CD8-positive, alpha-beta memory T cell (primary cell): ENCODE measurements around the gene ARHGAP32. TPM values are rescaled to one million over a fixed set of nuclear protein-coding genes. Genes with fewer than 3 reads are reported as not detected.

Source experiments
- CTCF ChIA-PET: fragments of 350-600 bp; sonication (Branson Sonifier 250); formaldehyde crosslinking; loops from one replicate; lab custom pipeline; 2021; ENCODE audit warnings: antibody characterized with exemption; lab: Charles Lee
- POLR2A ChIA-PET: fragments of 350-600 bp; sonication (Branson Sonifier 250); formaldehyde crosslinking; loops from one replicate; lab custom pipeline; 2021; ENCODE audit warnings: antibody characterized with exemption; lab: Charles Lee
- DNase-seq, 5 donors: peaks; one replicate each; pipeline versions ENCODE4 v3.0.0 to v3.0.0-alpha.2; 2020 to 2022; ENCODE audit warnings: mixed read lengths in 1 of 5
- H3K27ac ChIP-seq: one replicate; pipeline ENCODE4 v1.7.0; 2013; ENCODE audit warnings: low read depth, mild to moderate bottlenecking, low read length, moderate library complexity
- H3K27me3 ChIP-seq: 2 replicates; pipeline ENCODE4 v1.7.0; 2013; ENCODE audit warnings: low read length, mild to moderate bottlenecking; ENCODE audit not compliant: insufficient read depth, poor library complexity, severe bottlenecking
- H3K36me3 ChIP-seq: 2 replicates; pipeline ENCODE4 v1.7.0; 2013; ENCODE audit warnings: mild to moderate bottlenecking, low read length, moderate library complexity; ENCODE audit not compliant: insufficient read depth
- H3K4me1 ChIP-seq: 2 replicates; pipeline ENCODE4 v1.7.0; 2013; ENCODE audit warnings: mild to moderate bottlenecking, low read length, moderate library complexity; ENCODE audit not compliant: insufficient read depth
- H3K4me3 ChIP-seq: 2 replicates; pipeline ENCODE4 v1.7.0; 2013; ENCODE audit warnings: mild to moderate bottlenecking, low read length
- H3K9me3 ChIP-seq: 2 replicates; pipeline ENCODE4 v1.7.0; 2013; ENCODE audit warnings: mild to moderate bottlenecking, low read length
- H3K27ac Mint-ChIP-seq, 8 donors: one replicate each; pipeline ENCODE4 v1.8.0; 2020 to 2021; ENCODE audit warnings: mixed read lengths in 8 of 8, mild to moderate bottlenecking in 6 of 8, inconsistent platforms in 3 of 8, moderate library complexity in 3 of 8
- H3K27me3 Mint-ChIP-seq, 2 donors: one replicate each; pipeline ENCODE4 v1.8.0; 2020 to 2021; ENCODE audit warnings: mixed read lengths in 2 of 2, mild to moderate bottlenecking in 1 of 2, moderate library complexity in 1 of 2
- H3K36me3 Mint-ChIP-seq, 3 donors: one replicate each; pipeline ENCODE4 v1.8.0; 2020 to 2021; ENCODE audit warnings: mixed read lengths in 3 of 3, inconsistent platforms in 1 of 3, mild to moderate bottlenecking in 1 of 3
- H3K4me1 Mint-ChIP-seq, 3 donors: one replicate each; pipeline ENCODE4 v1.8.0; 2020 to 2021; ENCODE audit warnings: mixed read lengths in 3 of 3, inconsistent platforms in 1 of 3, mild to moderate bottlenecking in 1 of 3
- H3K4me3 Mint-ChIP-seq, 7 donors: one replicate each; pipeline ENCODE4 v1.8.0; 2020 to 2021; ENCODE audit warnings: mixed read lengths in 7 of 7, mild to moderate bottlenecking in 6 of 7, moderate library complexity in 4 of 7, inconsistent platforms in 2 of 7
- H3K9me3 Mint-ChIP-seq, 5 donors: one replicate each; pipeline ENCODE4 v1.8.0; 2020 to 2022; ENCODE audit warnings: mixed read lengths in 5 of 5, mild to moderate bottlenecking in 3 of 5, moderate library complexity in 2 of 5, inconsistent platforms in 1 of 5
- polyA plus RNA-seq: library from polyadenylated mRNA; unstranded; fragments of 300-500 nt; fragmentation: Illumina TruSeq; gene quantifications from one replicate; pipeline ENCODE4 v1.2.3, GENCODE V29; 2021
- total RNA-seq, 2 experiments: library from RNA; stranded (reverse); gene quantifications; one replicate each; pipeline ENCODE4 v1.2.3, GENCODE V29; 2021

Gene ARHGAP32
- total and polyA plus RNA-seq, 3 experiments from 2014 or later: 0.48 to 3.1 (median 2.1) TPM

- H3K27me3 Mint-ChIP-seq: peaks cover 0 to 7% of the 10 kb centered on the region in 2 donors
- no peak overlapping the region for H3K4me3 Mint-ChIP-seq
- H3K27ac Mint-ChIP-seq: no peak overlapping the region
- H3K27ac ChIP-seq: no peak overlapping the region
- H3K36me3 ChIP-seq: no peaks in the 10 kb centered on the region
- peaks cover 1 to 5% (median 2%) of the 10 kb centered on the region in 3 donors for H3K36me3 Mint-ChIP-seq
- CTCF ChIA-PET: no interaction called here
- peaks cover 19 to 31% (median 28%) of the 10 kb centered on the region in 3 donors for H3K4me1 Mint-ChIP-seq
- no peaks in the 10 kb centered on the region for H3K9me3 Mint-ChIP-seq
- no peak overlapping the region for H3K4me3 ChIP-seq
- no peaks in the 10 kb centered on the region for H3K4me1 ChIP-seq
- H3K9me3 ChIP-seq: no peaks in the 10 kb centered on the region
- POLR2A ChIA-PET: no interaction called here
- H3K27me3 ChIP-seq: no peaks in the 10 kb centered on the region
- no peak for DNase-seq
These were observed 223.2 kb downstream of the ARHGAP32 start for GRCh38 chr11:128968916-128969315.

GRCh38 chr11:128967578-128967977 is 224.5 kb downstream of the ARHGAP32 start:
- H3K36me3 Mint-ChIP-seq: peaks cover 0 to 2% (median 0%) of the 10 kb centered on the region in 3 donors
- H3K27ac Mint-ChIP-seq: no peak overlapping the region
- H3K27me3 Mint-ChIP-seq: peaks cover 0 to 7% of the 10 kb centered on the region in 2 donors
- no peak overlapping the region for H3K4me3 Mint-ChIP-seq
- H3K36me3 ChIP-seq: no peaks in the 10 kb centered on the region
- H3K27ac ChIP-seq: no peak overlapping the region
- H3K9me3 Mint-ChIP-seq: no peaks in the 10 kb centered on the region
- H3K27me3 ChIP-seq: no peaks in the 10 kb centered on the region
- CTCF ChIA-PET: no interaction called here
- no peak overlapping the region for H3K4me3 ChIP-seq
- peaks cover 27 to 41% (median 41%) of the 10 kb centered on the region in 3 donors for H3K4me1 Mint-ChIP-seq
- POLR2A ChIA-PET: no interaction called here
- H3K9me3 ChIP-seq: no peaks in the 10 kb centered on the region
- no peak for DNase-seq
- no peaks in the 10 kb centered on the region for H3K4me1 ChIP-seq

GRCh38 chr11:128965485-128965884 is 226.6 kb downstream of the ARHGAP32 start:
- peak overlapping the region in 5 of 7 donors; percentile 11 to 51 (median 26) for H3K4me3 Mint-ChIP-seq

GRCh38 chr11:128964463-128964930 is 227.6 kb downstream of the ARHGAP32 start:
- Mint-ChIP-seq H3K4me1 (peaks cover 25 to 35% (median 31%) of the 10 kb centered on the region in 3 donors), H3K9me3 (no peaks in the 10 kb centered on the region), H3K27me3 (peaks cover 0 to 4% of the 10 kb centered on the region in 2 donors), H3K27ac (peak overlapping the region in 2 of 8 donors; percentile 30 to 69), H3K4me3 (peak overlapping the region in 4 of 7 donors; percentile 6 to 35 (median 32)), H3K36me3 (no peaks in the 10 kb centered on the region)
- H3K27ac ChIP-seq: no peak overlapping the region
- no peaks in the 10 kb centered on the region for H3K27me3 ChIP-seq
- H3K4me3 ChIP-seq: no peak overlapping the region
- no peaks in the 10 kb centered on the region for H3K36me3 ChIP-seq
- DNase-seq: no peak
- no peaks in the 10 kb centered on the region for H3K9me3 ChIP-seq
- POLR2A ChIA-PET: no interaction called here
- CTCF ChIA-PET: no interaction called here
- no peaks in the 10 kb centered on the region for H3K4me1 ChIP-seq

More at GRCh38 chr11:128965485-128965884, 226.6 kb downstream of the ARHGAP32 start:
- POLR2A ChIA-PET: no interaction called here
- Mint-ChIP-seq H3K27me3 (peaks cover 0 to 9% of the 10 kb centered on the region in 2 donors), H3K9me3 (no peaks in the 10 kb centered on the region), H3K4me1 (peaks cover 26 to 38% (median 37%) of the 10 kb centered on the region in 3 donors), H3K27ac (peak overlapping the region in 2 of 8 donors; percentile 16 to 23), H3K36me3 (peaks cover 0 to 2% (median 0%) of the 10 kb centered on the region in 3 donors)
- CTCF ChIA-PET: no interaction called here
- no peaks in the 10 kb centered on the region for H3K9me3 ChIP-seq
- H3K36me3 ChIP-seq: no peaks in the 10 kb centered on the region
- no peaks in the 10 kb centered on the region for H3K27me3 ChIP-seq
- no peak for DNase-seq
- H3K4me1 ChIP-seq: no peaks in the 10 kb centered on the region
- H3K27ac ChIP-seq: no peak overlapping the region
- no peak overlapping the region for H3K4me3 ChIP-seq

GRCh38 chr11:128963744-128964325 is 228.3 kb downstream of the ARHGAP32 start:
- H3K4me3 Mint-ChIP-seq: no peak overlapping the region
- POLR2A ChIA-PET: no interaction called here
- Histone ChIP-seq H3K4me1 (no peaks in the 10 kb centered on the region), H3K27me3 (no peaks in the 10 kb centered on the region), H3K4me3 (no peak overlapping the region), H3K27ac (no peak overlapping the region), H3K36me3 (no peaks in the 10 kb centered on the region), H3K9me3 (no peaks in the 10 kb centered on the region)
- peaks cover 25 to 35% (median 31%) of the 10 kb centered on the region in 3 donors for H3K4me1 Mint-ChIP-seq
- CTCF ChIA-PET: no interaction called here
- H3K9me3 Mint-ChIP-seq: no peaks in the 10 kb centered on the region
- peak overlapping the region in 1 of 8 donors; percentile 58 for H3K27ac Mint-ChIP-seq
- H3K27me3 Mint-ChIP-seq: peaks cover 1 to 4% of the 10 kb centered on the region in 2 donors
- DNase-seq: no peak
- H3K36me3 Mint-ChIP-seq: no peaks in the 10 kb centered on the region

GRCh38 chr11:128962896-128963295 is 229.2 kb downstream of the ARHGAP32 start:
- no peak for DNase-seq
- ChIA-PET POLR2A (no interaction called here), CTCF (no interaction called here)
- H3K4me1 ChIP-seq: no peaks in the 10 kb centered on the region
- no peaks in the 10 kb centered on the region for H3K36me3 ChIP-seq
- Mint-ChIP-seq H3K4me3 (no peak overlapping the region), H3K4me1 (peaks cover 25 to 35% (median 31%) of the 10 kb centered on the region in 3 donors), H3K27ac (no peak overlapping the region), H3K27me3 (peaks cover 1 to 9% of the 10 kb centered on the region in 2 donors), H3K36me3 (no peaks in the 10 kb centered on the region), H3K9me3 (no peaks in the 10 kb centered on the region)
- no peak overlapping the region for H3K4me3 ChIP-seq
- no peak overlapping the region for H3K27ac ChIP-seq
- no peaks in the 10 kb centered on the region for H3K27me3 ChIP-seq
- no peaks in the 10 kb centered on the region for H3K9me3 ChIP-seq

GRCh38 chr11:128961645-128962044 is 230.5 kb downstream of the ARHGAP32 start:
- Mint-ChIP-seq H3K4me1 (peaks cover 25 to 35% (median 31%) of the 10 kb centered on the region in 3 donors), H3K4me3 (no peak overlapping the region), H3K27ac (no peak overlapping the region), H3K36me3 (no peaks in the 10 kb centered on the region), H3K9me3 (no peaks in the 10 kb centered on the region), H3K27me3 (peaks cover 3 to 14% of the 10 kb centered on the region in 2 donors)
- Histone ChIP-seq H3K4me1 (no peaks in the 10 kb centered on the region), H3K4me3 (no peak overlapping the region), H3K36me3 (no peaks in the 10 kb centered on the region), H3K9me3 (no peaks in the 10 kb centered on the region), H3K27me3 (no peaks in the 10 kb centered on the region), H3K27ac (no peak overlapping the region)
- ChIA-PET POLR2A (no interaction called here), CTCF (no interaction called here)
- DNase-seq: no peak

- H3K4me1 Mint-ChIP-seq: peaks cover 0 to 4% (median 0%) of the 10 kb centered on the region in 3 donors
- POLR2A ChIA-PET: interaction anchor here (1.4 kb wide), 1 partner anchor 72 kb away, joined by 3 read pairs; no protein-coding TSS in a partner anchor
These were observed 235.0 kb downstream of the ARHGAP32 start for GRCh38 chr11:128957202-128957482.

More at GRCh38 chr11:128957202-128957482, 235.0 kb downstream of the ARHGAP32 start:
- Histone ChIP-seq H3K27me3 (no peaks in the 10 kb centered on the region), H3K4me1 (no peaks in the 10 kb centered on the region), H3K9me3 (no peaks in the 10 kb centered on the region), H3K4me3 (no peak overlapping the region), H3K27ac (no peak overlapping the region), H3K36me3 (no peaks in the 10 kb centered on the region)
- peaks cover 5 to 24% of the 10 kb centered on the region in 2 donors for H3K27me3 Mint-ChIP-seq
- peak overlapping the region in 2 of 8 donors; percentile 27 to 29 for H3K27ac Mint-ChIP-seq
- H3K4me3 Mint-ChIP-seq: no peak overlapping the region
- H3K9me3 Mint-ChIP-seq: no peaks in the 10 kb centered on the region
- no peak for DNase-seq
- no peaks in the 10 kb centered on the region for H3K36me3 Mint-ChIP-seq
- CTCF ChIA-PET: interaction anchor here (0.6 to 2.4 kb wide), 9 partner anchors 9 to 800 kb away, joined by 3 to 53 read pairs (median 5); no protein-coding TSS in a partner anchor
